Activated naive CD8-positive, alpha-beta T cell treated with anti-CD3 and anti-CD28 coated beads for 36 hours (primary cell): ENCODE data around the gene SPATA31E1. TPM values are rescaled to one million over a fixed set of nuclear protein-coding genes. Genes with fewer than 3 reads are reported as not detected.

Source experiments
- DNase-seq: peaks from one replicate; pipeline ENCODE4 v3.0.0; 2021
- H3K27ac Mint-ChIP-seq: one replicate; pipeline ENCODE4 v1.8.0; 2022; ENCODE audit warnings: mild to moderate bottlenecking, moderate library complexity, mixed read lengths
- H3K27me3 Mint-ChIP-seq: one replicate; pipeline ENCODE4 v1.8.0; 2022; ENCODE audit warnings: mild to moderate bottlenecking, mixed read lengths
- H3K36me3 Mint-ChIP-seq: one replicate; pipeline ENCODE4 v1.8.0; 2021; ENCODE audit warnings: mild to moderate bottlenecking, mixed read lengths
- H3K4me1 Mint-ChIP-seq: one replicate; pipeline ENCODE4 v1.8.0; 2021; ENCODE audit warnings: mixed read lengths
- H3K4me3 Mint-ChIP-seq: one replicate; pipeline ENCODE4 v1.8.0; 2022; ENCODE audit warnings: mild to moderate bottlenecking, moderate library complexity, mixed read lengths
- H3K9me3 Mint-ChIP-seq: one replicate; pipeline ENCODE4 v1.8.0; 2022; ENCODE audit warnings: mixed read lengths
- total RNA-seq, 2 experiments: library from RNA; stranded (reverse); gene quantifications; one replicate each; pipeline ENCODE4 v1.2.3, GENCODE V29; 2021

The SPATA31E1 gene
- total RNA-seq, 2 experiments from 2014 or later, result not detected

DNA sequence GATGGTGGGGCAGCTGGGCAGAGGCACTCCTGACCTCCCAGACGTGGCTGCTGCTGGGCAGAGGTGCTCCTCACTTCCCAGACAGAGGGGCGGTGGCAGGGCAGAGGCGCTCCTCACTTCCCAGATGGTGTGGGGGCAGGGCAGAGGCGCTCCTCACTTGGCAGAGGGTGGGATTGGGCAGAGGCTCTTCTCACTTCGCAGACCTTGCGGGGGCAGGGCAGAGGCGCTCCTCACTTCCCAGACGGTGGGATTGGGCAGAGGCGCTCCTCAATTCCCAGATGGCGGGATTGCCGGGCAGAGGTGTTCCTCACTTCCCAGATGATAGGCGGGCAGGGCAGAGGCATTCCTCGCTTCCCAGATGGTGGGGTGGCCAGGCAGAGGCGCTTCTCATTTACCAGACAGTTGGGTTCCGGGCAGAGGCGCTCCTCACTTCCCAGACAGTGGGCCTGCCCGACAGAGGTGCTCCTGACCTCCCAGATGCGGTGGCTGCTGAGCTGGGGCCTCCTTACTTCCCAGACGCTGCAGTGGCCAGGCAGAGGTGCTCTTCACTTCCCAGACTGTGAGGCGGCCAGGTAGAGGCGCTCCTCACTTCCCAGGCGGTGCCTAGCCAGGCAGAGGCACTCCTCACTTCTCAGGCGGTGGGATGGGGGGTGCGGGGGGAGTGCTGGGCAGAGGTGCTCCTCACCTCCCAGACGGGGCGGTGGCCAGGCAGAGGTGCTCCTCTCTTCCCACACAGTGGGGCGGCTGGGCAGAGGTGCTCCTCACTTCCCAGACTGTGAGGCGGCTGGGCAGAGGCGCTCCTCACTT is 25.3 kb upstream of the SPATA31E1 start:
- no peaks in the 10 kb centered on the region for H3K4me1 Mint-ChIP-seq
- no peaks in the 10 kb centered on the region for H3K36me3 Mint-ChIP-seq
- no peak overlapping the region for H3K27ac Mint-ChIP-seq
- no peak for DNase-seq
- peaks cover 6% of the 10 kb centered on the region for H3K27me3 Mint-ChIP-seq
- peaks cover 8% of the 10 kb centered on the region for H3K9me3 Mint-ChIP-seq
- H3K4me3 Mint-ChIP-seq, result no peak overlapping the region

DNA sequence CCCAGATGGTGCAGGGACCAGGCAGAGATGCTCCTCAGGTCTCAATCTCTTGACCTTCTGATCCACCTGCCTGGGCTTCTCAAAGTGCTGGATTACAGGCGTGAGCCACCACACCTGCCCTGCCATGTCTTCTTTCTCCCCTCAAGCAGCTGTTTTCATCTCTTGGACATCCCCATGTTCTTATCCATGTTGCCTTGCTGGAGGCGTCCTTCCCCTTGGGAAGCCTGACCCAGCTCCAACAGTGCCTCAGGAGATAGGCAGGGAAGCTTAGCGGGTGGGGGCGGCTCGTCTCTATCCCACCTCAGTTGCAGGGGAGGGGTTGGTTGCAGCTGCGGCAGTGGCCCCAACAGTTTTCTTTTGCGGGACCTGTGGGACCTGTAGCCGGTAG is 24.7 kb upstream of the SPATA31E1 start:
- Mint-ChIP-seq H3K9me3 (peaks cover 8% of the 10 kb centered on the region), H3K4me1 (no peaks in the 10 kb centered on the region), H3K27me3 (peaks cover 9% of the 10 kb centered on the region), H3K27ac (no peak overlapping the region), H3K4me3 (no peak overlapping the region), H3K36me3 (no peaks in the 10 kb centered on the region)
- no peak for DNase-seq

DNA sequence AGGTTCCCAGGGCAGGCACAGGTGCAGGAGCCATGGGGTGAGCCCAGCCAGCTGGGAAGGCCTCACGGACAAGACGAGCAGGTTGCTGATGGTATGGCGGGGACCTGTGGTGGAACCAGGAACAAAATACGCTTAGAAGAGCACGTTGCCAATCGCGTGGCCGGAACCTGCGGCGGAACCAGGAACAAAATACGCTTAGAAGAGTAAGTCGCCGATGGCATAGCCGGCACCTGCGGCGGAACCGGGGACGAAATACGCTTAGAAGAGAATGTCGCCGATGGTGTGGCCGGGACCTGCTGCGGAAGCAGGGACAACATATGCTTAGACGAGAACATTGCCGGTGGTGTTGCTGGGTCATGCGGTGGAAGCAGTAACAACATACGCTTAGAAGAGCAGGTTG is 23.5 kb upstream of the SPATA31E1 start:
- no peak overlapping the region for H3K27ac Mint-ChIP-seq
- H3K4me3 Mint-ChIP-seq, result no peak overlapping the region
- no peak for DNase-seq
- H3K9me3 Mint-ChIP-seq, result peaks cover 8% of the 10 kb centered on the region
- peaks cover 9% of the 10 kb centered on the region for H3K27me3 Mint-ChIP-seq
- H3K36me3 Mint-ChIP-seq, result no peaks in the 10 kb centered on the region
- no peaks in the 10 kb centered on the region for H3K4me1 Mint-ChIP-seq

DNA sequence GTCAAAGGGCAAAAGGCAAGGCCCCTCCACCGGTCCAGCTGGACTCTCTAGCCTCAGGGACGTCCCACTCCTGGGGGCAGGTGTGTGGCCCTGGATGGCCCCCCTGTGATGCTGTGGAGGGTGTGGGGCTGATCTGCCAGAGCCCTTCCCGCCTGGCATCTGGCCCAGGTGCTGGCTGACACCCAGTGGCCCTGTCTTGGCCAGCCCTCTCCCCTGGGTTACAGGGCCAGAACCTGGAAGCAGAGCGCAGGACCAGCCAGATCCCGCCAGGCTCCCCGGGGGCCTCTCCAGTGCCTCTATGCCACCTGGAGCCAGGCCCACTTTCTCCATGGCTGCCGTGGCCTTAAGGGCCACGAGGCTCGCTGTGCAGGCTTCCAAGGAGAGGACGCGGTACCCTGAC is 22.9 kb upstream of the SPATA31E1 start:
- Mint-ChIP-seq H3K4me1 (no peaks in the 10 kb centered on the region), H3K36me3 (no peaks in the 10 kb centered on the region), H3K9me3 (peaks cover 8% of the 10 kb centered on the region), H3K27me3 (peaks cover 9% of the 10 kb centered on the region), H3K4me3 (no peak overlapping the region), H3K27ac (no peak overlapping the region)
- no peak for DNase-seq

DNA sequence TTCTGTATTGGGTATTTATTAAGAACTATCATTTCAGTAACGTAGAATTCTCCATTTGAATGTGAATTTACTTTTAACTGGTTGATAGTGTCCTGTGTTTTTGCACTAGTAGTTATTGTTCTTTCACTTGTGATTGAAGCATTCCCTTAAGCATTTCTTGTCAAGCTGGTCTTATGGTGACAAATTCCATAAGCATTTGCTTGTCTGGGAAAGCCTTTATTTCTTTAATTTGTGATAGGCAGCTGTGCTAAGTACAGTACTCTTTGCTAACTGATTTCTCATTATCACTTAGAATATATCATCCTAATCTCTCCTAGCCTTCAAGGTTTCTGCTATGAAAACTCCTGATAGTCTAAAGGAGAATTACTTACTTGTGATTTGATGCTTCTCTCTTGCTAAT is 21.3 kb upstream of the SPATA31E1 start:
- Mint-ChIP-seq H3K36me3 (no peaks in the 10 kb centered on the region), H3K4me1 (no peaks in the 10 kb centered on the region), H3K27me3 (peaks cover 4% of the 10 kb centered on the region), H3K9me3 (peaks cover 8% of the 10 kb centered on the region), H3K4me3 (no peak overlapping the region), H3K27ac (no peak overlapping the region)
- no peak for DNase-seq

DNA sequence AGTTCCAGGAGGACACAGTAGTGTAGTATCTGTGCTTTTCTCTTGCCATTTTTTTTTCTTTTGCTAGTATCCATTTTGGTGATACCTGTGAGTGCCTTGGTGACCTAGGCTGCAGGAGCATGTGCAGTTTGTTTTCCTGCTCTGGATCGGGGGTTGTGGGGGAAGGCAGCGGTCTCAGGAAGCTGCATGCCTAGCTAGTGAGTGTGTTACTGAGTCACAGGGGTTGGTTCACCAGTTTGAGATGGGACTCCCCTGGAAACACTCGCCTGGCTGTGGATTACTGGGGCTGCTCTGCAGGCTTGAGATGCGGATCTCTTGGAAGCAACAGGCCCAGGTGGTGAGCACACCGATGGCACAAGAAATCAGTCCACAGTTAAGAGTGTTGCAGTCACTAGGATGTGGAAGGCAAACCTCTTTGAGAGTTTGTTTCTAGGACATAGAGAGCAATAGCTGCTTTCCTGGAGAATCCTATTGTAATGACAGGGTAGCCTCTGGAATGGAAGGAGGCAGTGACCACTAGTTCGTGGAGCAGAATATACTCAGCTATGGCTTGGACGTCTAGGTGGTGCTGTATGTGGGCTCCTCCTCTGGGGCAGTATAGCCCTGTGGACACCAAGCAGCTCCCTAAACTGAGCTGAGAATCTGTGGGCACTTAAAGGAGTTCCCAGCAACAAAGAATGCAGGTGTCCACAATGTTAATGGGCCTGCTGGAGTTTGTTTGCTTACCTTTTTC is 20.0 kb upstream of the SPATA31E1 start:
- H3K27ac Mint-ChIP-seq, result no peak overlapping the region
- H3K36me3 Mint-ChIP-seq, result no peaks in the 10 kb centered on the region
- DNase-seq, result no peak
- peaks cover 4% of the 10 kb centered on the region for H3K27me3 Mint-ChIP-seq
- H3K9me3 Mint-ChIP-seq, result peaks cover 8% of the 10 kb centered on the region
- no peaks in the 10 kb centered on the region for H3K4me1 Mint-ChIP-seq
- H3K4me3 Mint-ChIP-seq, result no peak overlapping the region

DNA sequence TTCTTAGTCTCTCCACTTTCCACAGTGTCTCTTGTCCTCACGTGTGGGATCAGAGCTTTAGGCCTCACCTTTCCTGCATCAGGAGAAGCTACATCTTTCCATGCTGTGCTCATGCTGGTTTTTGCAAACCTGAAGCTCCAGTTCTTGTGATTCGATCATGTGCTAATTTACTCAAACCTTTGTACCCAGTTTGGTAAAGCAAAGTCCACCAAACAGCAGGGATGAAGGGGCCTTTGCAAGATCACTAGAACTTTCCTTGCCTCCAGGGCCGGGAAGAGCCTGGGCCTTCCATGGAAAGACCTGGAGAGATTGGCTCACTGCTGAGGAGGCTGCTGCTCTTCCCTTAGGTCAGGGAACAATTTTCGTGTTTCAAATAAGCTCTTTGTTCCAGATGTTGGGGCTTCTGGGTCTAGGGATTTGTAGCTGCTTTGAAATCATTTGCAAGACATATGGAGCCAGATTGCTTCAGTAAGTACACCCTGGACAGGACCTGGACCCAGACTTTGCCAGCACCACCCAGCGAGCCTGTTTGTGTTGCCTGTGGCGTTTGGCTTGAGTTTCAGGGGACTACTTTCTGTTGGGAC is 18.7 kb upstream of the SPATA31E1 start:
- Mint-ChIP-seq H3K36me3 (no peaks in the 10 kb centered on the region), H3K4me3 (no peak overlapping the region), H3K27ac (no peak overlapping the region), H3K4me1 (no peaks in the 10 kb centered on the region), H3K9me3 (peaks cover 8% of the 10 kb centered on the region), H3K27me3 (peaks cover 4% of the 10 kb centered on the region)
- no peak for DNase-seq

DNA sequence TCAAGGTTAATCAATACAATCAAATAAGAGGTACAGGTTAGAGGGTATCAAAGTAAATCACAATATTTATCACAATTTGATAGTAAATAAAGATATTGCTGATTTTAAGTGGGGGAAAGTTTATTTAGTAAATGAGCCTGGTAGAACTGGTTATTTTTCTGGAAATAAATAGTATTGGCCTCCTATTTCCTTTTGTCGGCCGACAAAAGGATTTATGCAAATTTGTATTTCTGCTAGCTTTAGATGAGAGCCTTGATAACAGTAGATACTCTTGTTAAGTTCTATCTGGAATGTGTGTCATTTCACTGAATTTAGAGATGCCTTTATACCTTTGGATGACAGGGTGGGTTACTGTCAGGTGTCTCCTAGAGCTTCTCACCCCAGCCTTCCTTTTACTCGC is 17.8 kb upstream of the SPATA31E1 start:
- Mint-ChIP-seq H3K27me3 (peaks cover 4% of the 10 kb centered on the region), H3K27ac (no peak overlapping the region), H3K4me3 (no peak overlapping the region), H3K4me1 (no peaks in the 10 kb centered on the region), H3K9me3 (peaks cover 8% of the 10 kb centered on the region), H3K36me3 (no peaks in the 10 kb centered on the region)
- DNase-seq, result no peak

DNA sequence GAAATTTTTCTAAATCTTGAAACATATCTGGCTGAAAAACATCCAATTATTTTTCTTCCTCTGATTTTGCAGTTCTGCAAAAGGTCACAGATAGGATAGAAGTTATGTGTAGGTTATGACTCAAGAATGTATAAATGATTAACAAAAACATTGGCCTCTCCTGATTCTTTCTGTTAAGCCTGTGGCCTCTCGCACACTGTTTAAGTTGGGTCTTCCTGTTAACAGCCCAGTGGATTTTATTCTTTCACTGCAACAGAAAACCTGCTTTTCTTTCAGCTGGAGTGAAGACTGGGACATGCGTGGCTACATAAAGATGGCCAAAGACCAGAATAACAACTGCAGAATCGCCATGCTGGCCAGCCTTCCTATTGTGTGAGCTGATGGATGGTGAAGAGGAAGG is 17.1 kb upstream of the SPATA31E1 start:
- Mint-ChIP-seq H3K4me1 (no peaks in the 10 kb centered on the region), H3K4me3 (no peak overlapping the region), H3K36me3 (no peaks in the 10 kb centered on the region)

DNA sequence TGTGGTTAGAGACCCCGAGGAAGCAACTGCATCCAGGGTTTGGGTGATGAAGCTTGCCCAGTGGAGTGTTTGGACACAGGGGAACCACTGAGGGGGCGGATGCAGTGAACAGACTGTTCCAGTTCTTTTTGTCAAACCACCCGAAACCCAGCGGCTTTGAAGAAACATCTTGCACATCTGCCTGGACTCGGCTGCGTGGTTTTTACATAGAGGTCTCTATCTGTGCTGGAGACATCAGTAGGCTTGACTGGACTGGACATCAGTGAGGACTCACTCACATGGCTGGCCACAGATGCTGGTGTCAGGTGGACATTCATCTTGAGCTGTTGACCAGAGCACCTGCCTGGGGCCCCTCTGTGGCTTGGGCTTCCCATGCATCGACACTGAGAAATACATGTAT is 15.3 kb upstream of the SPATA31E1 start:
- Mint-ChIP-seq H3K27me3 (peaks cover 2% of the 10 kb centered on the region), H3K4me3 (no peak overlapping the region), H3K9me3 (no peaks in the 10 kb centered on the region), H3K27ac (no peak overlapping the region), H3K4me1 (no peaks in the 10 kb centered on the region), H3K36me3 (no peaks in the 10 kb centered on the region)
- DNase-seq, result no peak

More for the DNA sequence above, 17.1 kb upstream of the SPATA31E1 start:
- no peak overlapping the region for H3K27ac Mint-ChIP-seq
- DNase-seq, result no peak
- peaks cover 4% of the 10 kb centered on the region for H3K27me3 Mint-ChIP-seq
- H3K9me3 Mint-ChIP-seq, result peaks cover 3% of the 10 kb centered on the region

DNA sequence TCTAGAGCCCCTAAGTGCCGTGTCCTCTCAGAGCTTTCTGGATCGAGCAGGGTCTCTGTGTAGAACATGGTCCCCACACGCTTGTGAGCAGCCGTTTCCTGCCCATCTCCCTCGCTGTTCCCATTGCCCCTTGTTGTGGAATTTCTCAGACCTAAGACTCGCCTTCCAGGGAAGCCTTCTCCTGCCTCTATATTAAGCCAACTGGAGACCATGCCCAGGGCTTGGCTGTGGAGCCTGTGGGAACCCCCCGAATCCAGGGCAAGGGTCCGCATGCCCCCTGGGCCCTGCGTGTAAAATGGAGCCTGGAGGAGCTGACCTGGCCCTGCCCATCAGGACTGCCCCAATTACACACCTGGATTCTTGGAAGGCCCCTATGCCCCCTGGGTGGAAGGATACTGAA is 14.5 kb upstream of the SPATA31E1 start:
- no peak for DNase-seq
- no peaks in the 10 kb centered on the region for H3K27me3 Mint-ChIP-seq
- H3K4me1 Mint-ChIP-seq, result no peaks in the 10 kb centered on the region
- H3K27ac Mint-ChIP-seq, result no peak overlapping the region
- no peak overlapping the region for H3K4me3 Mint-ChIP-seq
- no peaks in the 10 kb centered on the region for H3K9me3 Mint-ChIP-seq
- H3K36me3 Mint-ChIP-seq, result no peaks in the 10 kb centered on the region

DNA sequence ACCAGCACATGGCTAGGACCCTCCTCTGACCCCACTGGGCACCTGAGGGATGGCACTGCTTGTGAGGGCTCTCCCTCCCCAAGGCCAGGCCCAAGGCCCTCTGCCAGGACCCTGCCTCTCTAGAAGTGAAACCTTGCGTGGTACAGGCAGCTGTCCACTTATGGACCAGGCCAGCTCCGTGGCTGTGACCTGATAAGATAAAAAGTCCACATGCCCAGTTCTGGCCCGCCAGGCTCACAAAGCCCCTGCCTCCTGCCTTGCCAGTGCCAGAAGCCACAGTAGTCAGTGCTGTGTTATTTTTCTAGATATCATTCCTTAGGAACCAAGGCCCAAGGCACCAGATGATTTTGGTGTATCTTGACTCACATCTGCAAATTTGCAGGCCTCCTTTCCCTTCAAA is 14.0 kb upstream of the SPATA31E1 start:
- DNase-seq, result no peak
- H3K4me1 Mint-ChIP-seq, result no peaks in the 10 kb centered on the region
- H3K36me3 Mint-ChIP-seq, result no peaks in the 10 kb centered on the region
- H3K27me3 Mint-ChIP-seq, result no peaks in the 10 kb centered on the region
- H3K9me3 Mint-ChIP-seq, result no peaks in the 10 kb centered on the region
- H3K27ac Mint-ChIP-seq, result no peak overlapping the region
- H3K4me3 Mint-ChIP-seq, result no peak overlapping the region

DNA sequence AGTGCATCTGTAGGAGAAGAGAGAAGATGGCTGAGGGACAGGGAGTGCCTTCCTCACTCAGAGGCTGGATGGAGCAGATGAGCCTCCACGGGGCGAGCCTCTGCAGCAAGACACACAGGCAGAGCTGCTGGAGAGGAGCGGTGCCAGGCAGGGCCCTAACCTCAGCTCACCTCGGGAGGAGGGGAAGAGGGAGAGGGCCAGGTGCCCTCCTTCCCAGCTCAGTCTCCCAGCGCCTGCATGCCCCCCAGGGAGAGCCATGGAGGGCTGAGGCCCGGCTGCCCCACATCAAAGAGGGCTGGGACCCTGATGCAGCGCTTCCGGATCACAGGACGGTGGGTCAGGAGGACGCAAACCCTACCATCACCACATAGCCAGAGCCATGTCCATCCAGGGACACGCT is 13.6 kb upstream of the SPATA31E1 start:
- Mint-ChIP-seq H3K4me3 (no peak overlapping the region), H3K27ac (no peak overlapping the region), H3K27me3 (no peaks in the 10 kb centered on the region), H3K4me1 (no peaks in the 10 kb centered on the region), H3K9me3 (no peaks in the 10 kb centered on the region), H3K36me3 (no peaks in the 10 kb centered on the region)
- no peak for DNase-seq

DNA sequence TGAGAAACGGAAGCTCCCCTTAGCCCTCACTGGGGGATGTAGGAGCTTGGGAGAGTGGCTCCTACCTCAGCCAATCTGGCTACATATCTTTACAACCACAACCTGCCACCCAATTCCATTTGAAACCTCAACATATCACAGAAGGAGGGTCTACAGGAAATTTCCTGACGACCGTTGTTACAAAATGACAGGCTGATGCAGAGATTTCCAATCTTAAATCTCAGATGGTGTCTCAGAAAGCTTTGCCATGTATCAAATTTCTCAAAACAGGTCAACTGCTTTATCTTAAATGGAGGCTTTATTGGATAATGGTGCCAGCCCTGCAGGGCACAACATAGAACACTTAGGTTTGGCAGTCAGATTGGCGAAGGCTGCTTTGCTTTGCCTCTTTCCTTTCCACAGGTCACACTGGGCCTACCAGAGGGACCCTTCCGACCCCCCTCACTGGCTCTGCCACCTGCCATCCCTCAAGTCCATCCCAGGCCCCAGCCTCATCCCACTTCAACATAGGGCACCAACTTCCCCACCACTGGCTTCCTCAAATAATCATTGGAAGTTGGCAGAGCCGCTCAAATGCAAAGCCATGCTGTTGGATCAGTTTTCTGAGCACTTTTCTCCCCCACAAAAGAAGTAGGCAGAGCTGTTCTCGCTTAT is 11.1 kb upstream of the SPATA31E1 start:
- no peaks in the 10 kb centered on the region for H3K4me1 Mint-ChIP-seq
- no peak overlapping the region for H3K4me3 Mint-ChIP-seq
- DNase-seq, result no peak
- H3K9me3 Mint-ChIP-seq, result no peaks in the 10 kb centered on the region
- no peaks in the 10 kb centered on the region for H3K36me3 Mint-ChIP-seq
- H3K27ac Mint-ChIP-seq, result no peak overlapping the region
- peaks cover 1% of the 10 kb centered on the region for H3K27me3 Mint-ChIP-seq

DNA sequence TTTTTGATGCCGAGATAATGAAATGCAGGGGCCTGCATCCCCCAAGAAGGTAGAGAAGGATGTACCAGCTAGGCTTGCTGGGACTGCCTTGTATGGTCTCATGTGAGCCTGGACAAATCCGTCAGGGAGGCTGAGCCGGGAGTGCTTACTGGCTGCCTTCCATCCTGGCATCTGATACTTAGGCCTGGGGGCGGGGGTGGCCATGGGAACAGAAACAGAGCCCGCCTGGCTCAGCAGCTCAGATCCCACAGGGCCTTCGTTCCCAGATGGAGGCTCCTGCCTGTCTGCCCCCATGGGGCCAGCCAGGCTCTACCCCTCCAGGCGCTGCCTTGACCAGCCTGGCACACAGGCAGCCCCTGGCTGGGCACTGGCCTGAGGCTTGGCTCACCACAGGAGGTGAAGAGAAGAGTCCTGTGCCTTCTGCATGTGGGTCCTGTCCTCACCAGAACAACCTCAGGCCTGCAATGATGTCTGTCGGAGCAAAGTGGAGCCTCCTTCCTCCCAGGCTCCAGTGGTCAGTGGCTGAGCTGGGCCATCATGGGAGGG is 10.5 kb upstream of the SPATA31E1 start:
- Mint-ChIP-seq H3K4me3 (no peak overlapping the region), H3K36me3 (no peaks in the 10 kb centered on the region), H3K27me3 (peaks cover 7% of the 10 kb centered on the region), H3K27ac (no peak overlapping the region), H3K9me3 (no peaks in the 10 kb centered on the region), H3K4me1 (no peaks in the 10 kb centered on the region)
- DNase-seq, result no peak
